ENCODE results near the gene TMEM94. TPM values are rescaled to one million over a fixed set of nuclear protein-coding genes. Genes with fewer than 3 reads are reported as not detected.

TMEM94 gene
- total RNA-seq, 2 experiments from 2014 or later, result 81.9 to 84.8 TPM

DNA sequence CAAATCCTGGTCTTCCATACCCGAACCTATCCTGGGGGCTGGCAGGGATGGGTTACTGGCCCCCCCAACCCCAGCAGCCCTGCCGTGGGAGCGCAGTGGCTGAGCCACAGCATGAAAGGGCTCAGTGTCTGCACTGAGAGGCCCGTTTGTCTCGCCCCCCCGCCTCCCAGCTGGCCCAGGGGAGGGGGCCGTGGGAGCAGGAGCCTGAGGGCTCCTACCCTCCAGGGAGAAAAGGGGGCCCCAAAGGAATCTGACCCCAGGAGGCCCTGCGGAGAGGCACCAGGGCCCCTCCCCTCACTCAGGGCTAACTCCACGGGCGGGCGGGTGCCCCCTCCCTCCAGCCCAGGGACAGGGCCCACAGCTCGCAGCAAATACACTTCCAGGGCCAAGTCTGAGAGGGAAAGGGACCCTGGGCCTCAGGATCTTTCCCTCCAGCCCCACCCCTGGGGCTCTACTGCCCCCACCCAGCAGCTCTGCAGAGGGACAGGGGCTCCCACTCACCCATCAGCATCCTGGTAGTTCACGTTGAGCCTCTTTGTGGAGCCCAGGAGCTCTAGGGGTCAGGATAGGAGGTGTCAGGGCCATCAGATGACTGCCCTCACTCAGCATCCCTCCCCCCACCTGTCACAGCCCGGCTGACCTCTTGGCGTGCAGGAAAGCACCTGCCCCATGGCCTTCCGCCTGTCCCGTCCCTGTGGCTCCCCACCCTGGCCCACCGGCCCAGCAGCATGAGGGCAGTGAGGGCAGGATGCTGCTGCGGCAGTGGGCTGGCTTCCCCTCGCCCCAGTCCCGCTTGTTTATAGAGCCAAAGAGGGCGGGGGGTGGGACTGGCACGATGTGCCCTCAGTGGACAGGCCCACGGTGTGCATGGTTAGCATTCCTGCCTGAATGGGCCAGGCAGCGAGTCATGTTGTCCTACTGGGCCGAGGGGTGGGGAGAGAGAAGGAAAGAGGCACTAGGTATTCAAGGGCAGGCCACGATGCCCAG, 51.6 kb downstream of the TMEM94 start:
- Mint-ChIP-seq H3K27ac (no peak overlapping the region), H3K4me1 (ENCODE audit: low read depth) (no peaks in the 10 kb centered on the region), H3K27me3 (ENCODE audit: low read depth) (no peaks in the 10 kb centered on the region), H3K9me3 (ENCODE audit: insufficient read depth) (no peaks in the 10 kb centered on the region), H3K36me3 (ENCODE audit: low read depth) (no peaks in the 10 kb centered on the region), H3K4me3 (no peak overlapping the region)
- DNase-seq (no peak), ATAC-seq (no peak)
- POLR2A ChIA-PET, result no interaction called here
- CTCF ChIA-PET, result no interaction called here

DNA sequence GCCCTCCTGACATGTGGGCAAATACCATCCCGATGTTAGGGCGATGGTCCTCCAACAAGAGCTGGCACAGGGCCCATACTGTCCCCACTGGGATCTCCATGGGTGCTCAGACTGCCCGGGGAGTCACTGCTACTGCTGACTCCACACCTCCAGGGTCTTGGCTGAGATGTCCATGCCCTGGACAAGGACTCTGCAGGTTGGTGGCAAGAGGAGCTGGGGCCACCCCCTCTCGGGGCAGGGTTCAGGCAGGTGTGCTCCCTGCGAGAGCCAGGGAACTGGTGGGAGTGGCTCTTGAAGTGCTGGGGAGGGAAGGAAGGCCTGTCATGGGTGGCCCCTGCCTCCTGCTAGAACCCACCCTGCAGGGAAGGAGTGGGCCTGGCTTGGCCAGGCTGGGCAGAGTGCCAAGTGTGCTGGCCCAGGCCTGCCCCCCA, 52.5 kb downstream of the TMEM94 start:
- no peak overlapping the region for H3K4me3 Mint-ChIP-seq
- ATAC-seq (no peak), DNase-seq (no peak)
- no peaks in the 10 kb centered on the region for H3K36me3 Mint-ChIP-seq (ENCODE audit: low read depth)
- ChIA-PET CTCF (no interaction called here), POLR2A (interaction anchor here (0.5 to 0.8 kb wide), 2 partner anchors 19 to 103 kb away, joined by 3 read pairs; partner anchors contain the start of gene GRB2)
- H3K4me1 Mint-ChIP-seq (ENCODE audit: low read depth), result no peaks in the 10 kb centered on the region
- no peak overlapping the region for H3K27ac Mint-ChIP-seq
- H3K9me3 Mint-ChIP-seq (ENCODE audit: insufficient read depth), result no peaks in the 10 kb centered on the region
- H3K27me3 Mint-ChIP-seq (ENCODE audit: low read depth), result peaks cover under 1% of the 10 kb centered on the region

DNA sequence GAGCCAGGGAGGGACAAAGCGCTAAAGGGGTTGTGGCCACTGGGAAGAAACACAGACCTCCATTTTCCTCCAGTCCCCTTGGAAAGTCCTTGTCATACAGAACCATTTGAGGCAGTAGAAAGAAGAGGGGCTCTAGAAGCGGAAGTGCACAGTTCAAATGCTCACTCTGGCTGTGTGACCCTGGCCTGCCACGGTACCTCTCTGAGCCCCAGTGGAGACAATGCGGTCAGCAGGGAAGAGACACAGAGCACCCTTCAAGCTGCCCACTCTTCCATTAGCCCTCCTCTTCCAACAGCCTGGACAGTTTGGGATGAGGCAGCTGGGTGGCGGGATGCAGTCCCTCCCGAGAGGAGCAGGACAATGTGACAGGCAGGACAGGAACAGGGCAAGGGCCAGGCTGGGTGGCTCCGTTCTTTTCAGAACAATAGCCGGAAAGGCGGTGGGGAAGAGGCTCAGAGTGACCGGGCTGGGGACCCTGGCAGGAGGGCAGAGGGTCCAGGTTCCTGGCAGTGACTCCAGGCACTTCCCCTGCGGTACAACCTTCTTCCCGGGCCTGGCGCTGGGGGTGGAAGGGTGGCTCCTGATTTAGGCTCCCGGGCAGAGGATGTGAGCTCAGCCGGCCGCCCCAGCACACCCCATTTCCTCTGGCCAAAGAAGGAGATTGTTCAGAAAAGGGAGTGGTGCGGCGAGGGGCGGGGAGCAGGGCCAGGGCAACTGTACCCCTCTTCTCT, 53.3 kb downstream of the TMEM94 start:
- H3K4me3 Mint-ChIP-seq, result no peak overlapping the region
- peaks cover 3% of the 10 kb centered on the region for H3K27me3 Mint-ChIP-seq (ENCODE audit: low read depth)
- ChIA-PET CTCF (no interaction called here), POLR2A (interaction anchor here (0.5 to 0.8 kb wide), 2 partner anchors 20 to 104 kb away, joined by 3 read pairs; partner anchors contain the start of gene GRB2)
- H3K4me1 Mint-ChIP-seq (ENCODE audit: low read depth), result no peaks in the 10 kb centered on the region
- ATAC-seq (no peak), DNase-seq (no peak)
- no peak overlapping the region for H3K27ac Mint-ChIP-seq
- no peaks in the 10 kb centered on the region for H3K36me3 Mint-ChIP-seq (ENCODE audit: low read depth)
- no peaks in the 10 kb centered on the region for H3K9me3 Mint-ChIP-seq (ENCODE audit: insufficient read depth)

- DNase-seq (no peak), ATAC-seq (no peak)
- no peak overlapping the region for H3K4me3 Mint-ChIP-seq
- H3K27ac Mint-ChIP-seq, result no peak overlapping the region
- H3K4me1 Mint-ChIP-seq (ENCODE audit: low read depth), result no peaks in the 10 kb centered on the region
- H3K27me3 Mint-ChIP-seq (ENCODE audit: low read depth), result peaks cover 3% of the 10 kb centered on the region
- CTCF ChIA-PET, result no interaction called here
- H3K36me3 Mint-ChIP-seq (ENCODE audit: low read depth), result no peaks in the 10 kb centered on the region
- POLR2A ChIA-PET, result no interaction called here
- H3K9me3 Mint-ChIP-seq (ENCODE audit: insufficient read depth), result no peaks in the 10 kb centered on the region
These were observed 54.8 kb downstream of the TMEM94 start for GRCh38 chr17:75511270-75511609.

GRCh38 chr17:75511610-75512575, 55.5 kb downstream of the TMEM94 start:
- no peak overlapping the region for H3K4me3 Mint-ChIP-seq
- DNase-seq, result no peak
- POLR2A ChIA-PET, result no interaction called here
- H3K4me1 Mint-ChIP-seq (ENCODE audit: low read depth), result no peaks in the 10 kb centered on the region
- H3K27me3 Mint-ChIP-seq (ENCODE audit: low read depth), result peaks cover 3% of the 10 kb centered on the region
- H3K9me3 Mint-ChIP-seq (ENCODE audit: insufficient read depth), result no peaks in the 10 kb centered on the region
- ATAC-seq, result no peak
- H3K36me3 Mint-ChIP-seq (ENCODE audit: low read depth), result no peaks in the 10 kb centered on the region
- H3K27ac Mint-ChIP-seq, result no peak overlapping the region
- CTCF ChIA-PET, result interaction anchor here (1.3 kb wide), 1 partner anchor 13 kb away, joined by 3 read pairs; no protein-coding TSS in a partner anchor

DNA sequence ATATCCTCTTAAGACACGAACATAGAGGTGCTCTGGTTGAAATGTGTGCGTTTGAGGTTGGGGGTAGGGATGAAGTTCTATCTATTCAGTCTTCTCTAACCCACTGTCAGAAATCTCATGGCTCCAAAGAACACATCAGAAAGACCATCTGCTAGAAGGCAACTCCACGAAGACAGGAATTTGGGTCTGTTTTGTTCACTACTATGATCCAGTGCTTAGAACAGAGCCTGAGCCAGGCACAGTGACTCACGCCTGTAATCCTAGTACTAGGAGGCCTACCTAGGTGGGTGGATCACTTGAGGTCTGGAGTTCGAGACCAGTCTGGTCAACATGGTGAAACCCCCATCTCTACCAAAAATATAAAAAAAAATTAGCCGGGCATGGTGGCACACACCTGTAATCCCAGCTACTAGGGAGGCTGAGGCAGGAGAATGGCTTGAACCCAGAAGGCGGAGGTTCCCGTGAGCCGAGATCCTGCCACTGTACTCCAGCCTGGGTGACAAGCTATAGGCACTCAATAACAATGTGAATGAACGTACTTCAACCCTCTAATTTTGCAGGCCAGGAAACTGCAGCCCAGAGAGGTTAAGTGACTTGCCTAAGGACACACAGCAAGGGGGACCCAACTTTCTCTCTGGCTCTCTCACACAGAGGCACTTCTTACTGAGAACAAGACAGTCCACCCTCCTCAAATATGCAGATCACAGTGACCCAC, 56.6 kb downstream of the TMEM94 start:
- ChIA-PET POLR2A (interaction anchor here (0.7 kb wide), 1 partner anchor 72 kb away, joined by 3 read pairs; no protein-coding TSS in a partner anchor), CTCF (interaction anchor here (1.3 kb wide), 1 partner anchor 14 kb away, joined by 3 read pairs; no protein-coding TSS in a partner anchor)

GRCh38 chr17:75513641-75514000, 57.2 kb downstream of the TMEM94 start:
- ChIA-PET POLR2A (interaction anchor here (0.7 kb wide), 1 partner anchor 72 kb away, joined by 3 read pairs; no protein-coding TSS in a partner anchor), CTCF (no interaction called here)
- H3K36me3 Mint-ChIP-seq (ENCODE audit: low read depth), result peaks cover 7% of the 10 kb centered on the region
- DNase-seq (no peak), ATAC-seq (no peak)
- no peaks in the 10 kb centered on the region for H3K9me3 Mint-ChIP-seq (ENCODE audit: insufficient read depth)
- H3K27ac Mint-ChIP-seq, result peak overlapping the region; percentile 16
- peaks cover 16% of the 10 kb centered on the region for H3K4me1 Mint-ChIP-seq (ENCODE audit: low read depth)
- H3K27me3 Mint-ChIP-seq (ENCODE audit: low read depth), result peaks cover 3% of the 10 kb centered on the region
- H3K4me3 Mint-ChIP-seq, result no peak overlapping the region

More for the DNA sequence above, 56.6 kb downstream of the TMEM94 start:
- Mint-ChIP-seq H3K4me1 (ENCODE audit: low read depth) (peaks cover 11% of the 10 kb centered on the region), H3K4me3 (no peak overlapping the region), H3K27ac (no peak overlapping the region), H3K27me3 (ENCODE audit: low read depth) (peaks cover 3% of the 10 kb centered on the region), H3K9me3 (ENCODE audit: insufficient read depth) (no peaks in the 10 kb centered on the region), H3K36me3 (ENCODE audit: low read depth) (peaks cover 2% of the 10 kb centered on the region)
- DNase-seq (no peak), ATAC-seq (no peak)

DNA sequence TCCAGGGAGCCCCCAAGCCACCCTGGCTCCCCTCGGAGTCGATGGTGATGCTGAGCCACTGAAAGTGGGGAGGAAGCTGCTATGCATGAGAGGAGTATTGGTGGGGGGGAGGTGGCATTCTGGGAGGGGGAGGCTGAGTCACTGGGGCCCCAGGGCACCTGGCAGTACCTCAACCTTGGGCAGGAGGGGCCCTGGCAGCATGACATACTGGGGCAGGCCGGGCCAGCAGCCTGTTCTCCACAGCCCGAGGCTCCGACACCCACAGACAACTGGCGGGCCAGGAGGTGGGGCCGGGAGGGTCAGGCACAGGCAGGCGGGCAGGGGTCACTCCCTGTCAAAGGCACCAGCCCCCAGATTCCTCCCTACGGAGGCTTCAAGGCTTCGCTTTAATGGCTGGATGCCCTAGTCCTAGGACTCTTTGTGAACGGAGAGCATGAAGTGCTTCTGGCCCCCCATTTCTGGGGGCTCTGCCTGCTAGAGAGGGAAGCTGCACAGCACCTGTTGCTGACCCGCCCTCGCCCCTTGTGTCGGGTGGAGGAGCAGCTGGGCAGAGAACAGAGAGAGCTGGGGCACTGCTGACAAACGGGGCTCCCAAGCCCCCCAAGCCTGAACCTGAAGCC, 58.0 kb downstream of the TMEM94 start:
- H3K4me1 Mint-ChIP-seq (ENCODE audit: low read depth), result peaks cover 24% of the 10 kb centered on the region
- peaks cover 14% of the 10 kb centered on the region for H3K36me3 Mint-ChIP-seq (ENCODE audit: low read depth)
- no peak overlapping the region for H3K27ac Mint-ChIP-seq
- peaks cover 3% of the 10 kb centered on the region for H3K27me3 Mint-ChIP-seq (ENCODE audit: low read depth)
- no peaks in the 10 kb centered on the region for H3K9me3 Mint-ChIP-seq (ENCODE audit: insufficient read depth)
- POLR2A ChIA-PET, result interaction anchor here (1.0 kb wide), 1 partner anchor 58 kb away, joined by 3 read pairs; the partner anchor contains the start of gene TMEM94
- CTCF ChIA-PET, result interaction anchor here (0.6 to 0.9 kb wide), 2 partner anchors 9 to 87 kb away, joined by 3 read pairs; no protein-coding TSS in a partner anchor
- H3K4me3 Mint-ChIP-seq, result peak overlapping the region; percentile 22
- no peak for ATAC-seq
- DNase-seq, result no peak

GRCh38 chr17:75514919-75515495, 58.6 kb downstream of the TMEM94 start:
- H3K4me3 Mint-ChIP-seq, result peak overlapping the region; percentile 76
- ATAC-seq, result no peak
- ChIA-PET CTCF (interaction anchor here (0.6 to 0.9 kb wide), 2 partner anchors 10 to 88 kb away, joined by 3 read pairs; no protein-coding TSS in a partner anchor), POLR2A (interaction anchor here (1.0 kb wide), 1 partner anchor 59 kb away, joined by 3 read pairs; the partner anchor contains the start of gene TMEM94)
- no peak for DNase-seq
- peaks cover 28% of the 10 kb centered on the region for H3K4me1 Mint-ChIP-seq (ENCODE audit: low read depth)
- H3K36me3 Mint-ChIP-seq (ENCODE audit: low read depth), result peaks cover 19% of the 10 kb centered on the region
- H3K27ac Mint-ChIP-seq, result no peak overlapping the region
- peaks cover 3% of the 10 kb centered on the region for H3K27me3 Mint-ChIP-seq (ENCODE audit: low read depth)
- no peaks in the 10 kb centered on the region for H3K9me3 Mint-ChIP-seq (ENCODE audit: insufficient read depth)
